Erythroblast (primary cell): ENCODE measurements around the gene ZNRF1.

Source experiments
- DNase-seq, 2 experiments: peaks; one replicate each; lab custom pipeline; 2025; lab: John Stamatoyannopoulos, UW
- GATA1 ChIP-seq: IDR thresholded peaks from 2 replicates; pipeline ENCODE4 v1.6.1; 2011; ENCODE audit warnings: low read depth, mild to moderate bottlenecking, control low read depth, low read length, moderate library complexity
- POLR2A ChIP-seq: IDR thresholded peaks from 2 replicates; pipeline ENCODE4 v1.6.1; 2011; ENCODE audit warnings: mild to moderate bottlenecking, low read length

The ZNRF1 gene

DNA sequence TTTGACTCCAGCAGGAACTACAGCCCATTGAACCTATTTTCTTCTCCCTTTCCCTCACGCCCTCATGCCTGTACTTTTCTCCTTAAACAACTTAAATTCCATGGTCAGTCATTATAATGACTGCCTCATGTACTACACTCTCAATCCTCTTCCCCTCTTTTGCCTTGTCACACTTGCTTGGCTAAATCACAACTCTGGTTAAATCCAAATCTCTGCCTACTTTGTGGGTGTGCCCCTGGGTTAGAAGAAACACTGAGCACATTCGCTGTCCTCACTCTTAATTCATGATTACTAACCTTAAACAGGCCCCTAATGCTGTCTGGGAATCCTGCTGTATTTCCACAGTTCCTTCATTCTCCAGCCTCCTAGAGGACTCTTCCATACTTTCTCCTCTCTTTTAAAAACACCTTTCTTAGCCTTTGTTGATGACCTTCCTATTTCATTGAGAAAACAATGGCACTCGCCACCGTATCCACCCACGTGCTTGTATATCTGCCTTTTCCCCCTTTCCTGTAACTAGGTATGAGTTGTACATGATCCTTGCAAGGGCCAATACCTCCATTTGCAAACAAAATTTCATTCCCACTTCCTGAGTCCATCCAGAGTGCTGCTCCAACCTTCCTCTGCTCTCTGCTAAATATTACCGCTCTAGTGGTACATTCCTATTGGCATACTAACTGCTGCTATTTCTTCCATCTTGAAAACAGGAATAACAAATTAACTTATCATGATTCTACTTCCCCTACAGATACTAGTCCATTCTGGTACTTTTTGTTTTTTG, 28.9 kb downstream of the ZNRF1 start:
- TF ChIP-seq GATA1: no peak
- no peak for TF ChIP-seq POLR2A
- DNase-seq: peak; percentile 38 to 59

DNA sequence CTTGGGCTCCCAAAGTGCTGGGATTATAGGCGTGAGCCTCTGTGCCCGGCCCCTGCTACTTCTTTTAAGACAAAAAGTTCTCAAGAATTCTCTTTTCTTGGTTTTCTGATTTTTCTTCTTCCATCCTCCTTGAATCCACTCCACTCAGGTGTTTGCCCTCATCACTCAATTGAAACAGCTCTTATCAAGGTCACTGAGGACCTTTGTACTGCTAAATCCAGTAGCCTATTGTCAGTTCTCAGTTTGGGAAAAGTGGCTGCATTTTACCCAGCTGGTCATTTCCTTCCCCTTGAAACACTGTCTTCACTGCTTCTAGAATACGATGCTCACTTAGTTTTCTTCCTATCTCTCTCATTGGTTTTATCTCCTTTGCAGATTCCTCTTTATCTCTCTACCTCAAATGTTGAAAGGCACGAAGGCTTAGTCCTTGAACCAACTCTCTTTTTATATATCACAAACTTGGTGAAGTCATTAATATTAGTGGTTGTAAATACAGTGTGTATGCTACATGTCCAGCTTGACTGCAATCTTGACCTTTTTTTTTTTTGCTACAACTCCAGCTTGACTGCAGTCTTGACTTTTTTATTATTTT, 29.8 kb downstream of the ZNRF1 start:
- TF ChIP-seq GATA1 (no peak), POLR2A (no peak)
- peak in 1 of 2 experiments; percentile 43 for DNase-seq

DNA sequence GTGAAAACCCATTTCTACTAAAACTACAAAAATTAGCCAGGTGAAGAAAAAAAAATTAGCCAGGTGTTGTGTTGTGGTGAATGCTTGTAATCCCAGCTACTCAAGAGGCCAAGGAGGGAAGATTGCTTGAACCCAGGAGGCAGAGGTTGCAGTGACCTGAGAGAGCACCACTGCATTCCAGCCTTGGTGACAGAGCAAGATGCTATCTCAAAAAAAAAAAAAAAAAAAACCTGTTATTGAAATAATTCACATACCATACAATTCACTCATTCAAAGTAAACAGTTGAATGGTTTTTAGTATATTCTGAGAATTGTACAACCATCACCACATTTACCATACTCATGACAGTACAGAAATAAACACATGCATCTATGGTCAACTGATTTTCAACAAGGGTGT, 31.0 kb downstream of the ZNRF1 start:
- TF ChIP-seq GATA1 (no peak), POLR2A (no peak)
- DNase-seq: peak in 1 of 2 experiments; percentile 32

DNA sequence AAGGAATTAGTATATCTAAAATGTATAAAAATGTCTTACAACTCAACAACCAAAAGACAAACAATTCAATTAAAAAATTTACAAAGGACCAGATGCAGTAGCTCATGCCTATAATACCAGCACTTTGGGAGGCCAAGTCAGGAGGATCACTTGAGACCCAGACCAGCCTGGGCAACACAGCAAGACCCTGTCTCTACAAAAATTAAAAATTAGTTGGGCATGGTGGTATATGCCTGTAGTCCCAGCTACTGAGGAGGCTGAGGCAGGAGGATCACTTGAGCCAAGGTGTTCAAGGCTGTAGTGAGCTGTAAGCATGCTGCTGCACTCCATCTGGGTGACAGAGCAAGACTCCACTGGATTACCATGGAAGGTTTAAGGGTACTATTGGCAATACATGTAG, 33.8 kb downstream of the ZNRF1 start:
- TF ChIP-seq POLR2A (no peak), GATA1 (no peak)
- DNase-seq: no peak

DNA sequence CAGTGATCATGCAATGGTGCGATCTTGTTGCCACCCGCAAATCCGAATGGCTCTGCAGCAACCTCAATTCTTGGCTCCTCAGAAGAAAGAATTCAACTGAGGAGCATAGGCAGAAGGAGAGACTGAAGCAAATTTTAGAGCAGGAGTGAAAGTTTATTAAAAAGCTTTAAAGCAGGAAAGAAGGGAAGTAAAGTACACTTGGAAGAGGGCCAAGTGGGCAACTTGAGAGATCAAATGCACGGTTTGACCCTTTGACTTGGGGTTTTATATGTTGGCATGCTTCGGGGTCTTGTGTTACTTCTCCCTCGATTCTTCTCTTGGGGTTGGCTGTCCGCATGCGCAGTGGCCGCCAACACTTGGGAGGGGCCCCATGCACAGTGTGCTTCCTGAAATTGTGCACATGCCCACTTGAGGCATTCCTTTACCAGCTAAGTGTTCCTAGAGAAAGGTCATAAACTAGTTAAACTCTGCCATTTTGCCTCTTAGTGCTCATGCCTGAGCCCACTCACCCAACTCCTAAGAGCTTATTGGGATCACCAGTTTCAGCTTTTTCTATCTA, 36.7 kb downstream of the ZNRF1 start:
- no peak for DNase-seq
- TF ChIP-seq GATA1 (no peak), POLR2A (no peak)

DNA sequence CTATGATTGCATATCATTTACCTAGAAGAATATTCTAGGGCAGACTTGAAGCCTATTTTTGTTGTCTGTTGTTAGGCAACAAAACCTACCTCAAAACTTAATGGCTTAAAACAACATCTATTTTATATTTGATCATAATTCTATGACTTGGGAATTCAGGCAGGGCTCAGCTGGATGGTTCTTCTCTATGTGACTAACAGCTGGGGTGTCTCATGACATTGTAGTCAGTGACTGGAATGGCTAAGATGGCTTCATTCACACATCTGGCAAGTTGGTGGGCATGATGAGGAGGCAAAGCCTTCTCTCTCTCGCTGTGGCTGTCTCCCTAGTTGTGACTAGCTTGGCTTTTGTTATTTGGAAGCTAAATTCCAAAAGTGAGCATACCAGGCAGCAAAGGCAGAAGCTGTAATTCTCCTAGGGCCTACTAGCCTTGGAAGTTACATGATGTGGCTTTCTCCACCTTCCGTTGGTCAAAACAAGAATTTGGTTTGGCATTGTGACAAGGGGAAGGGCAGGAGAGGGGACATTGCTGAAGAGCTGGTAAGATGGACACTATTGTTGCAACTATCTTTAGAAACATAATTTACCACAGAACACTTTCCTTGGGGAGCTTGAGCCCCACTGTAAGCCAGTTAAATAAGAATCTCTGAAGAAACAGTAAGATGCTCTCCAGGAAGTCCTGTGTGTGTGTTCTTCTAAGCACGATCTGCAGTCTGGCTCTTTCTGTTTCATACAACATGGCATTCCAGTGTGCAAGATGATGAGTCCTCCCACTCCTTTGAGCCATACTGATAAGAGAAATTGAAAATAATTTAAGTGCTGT, 39.4 kb downstream of the ZNRF1 start:
- TF ChIP-seq POLR2A (no peak), GATA1 (no peak)
- DNase-seq: no peak

DNA sequence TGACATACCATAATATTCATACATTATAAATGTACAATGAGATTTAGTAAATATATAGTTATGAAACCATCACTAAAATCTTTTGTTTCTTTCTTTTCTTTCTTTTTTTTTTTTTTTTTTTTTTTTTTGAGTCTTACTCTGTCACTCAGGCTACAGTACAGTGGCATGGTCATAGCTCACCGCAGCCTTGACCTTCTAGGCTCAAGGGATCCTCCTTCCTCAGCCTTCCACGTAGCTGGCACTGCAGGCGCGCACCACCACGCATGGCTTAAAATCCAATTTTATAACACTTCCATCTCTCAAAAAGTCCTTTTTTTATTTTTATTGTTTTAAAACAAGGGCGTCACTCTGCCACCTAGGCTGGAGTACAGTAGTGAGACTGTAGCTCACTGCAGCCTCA, 41.1 kb downstream of the ZNRF1 start:
- no peak for TF ChIP-seq GATA1
- TF ChIP-seq POLR2A: no peak
- DNase-seq: no peak

DNA sequence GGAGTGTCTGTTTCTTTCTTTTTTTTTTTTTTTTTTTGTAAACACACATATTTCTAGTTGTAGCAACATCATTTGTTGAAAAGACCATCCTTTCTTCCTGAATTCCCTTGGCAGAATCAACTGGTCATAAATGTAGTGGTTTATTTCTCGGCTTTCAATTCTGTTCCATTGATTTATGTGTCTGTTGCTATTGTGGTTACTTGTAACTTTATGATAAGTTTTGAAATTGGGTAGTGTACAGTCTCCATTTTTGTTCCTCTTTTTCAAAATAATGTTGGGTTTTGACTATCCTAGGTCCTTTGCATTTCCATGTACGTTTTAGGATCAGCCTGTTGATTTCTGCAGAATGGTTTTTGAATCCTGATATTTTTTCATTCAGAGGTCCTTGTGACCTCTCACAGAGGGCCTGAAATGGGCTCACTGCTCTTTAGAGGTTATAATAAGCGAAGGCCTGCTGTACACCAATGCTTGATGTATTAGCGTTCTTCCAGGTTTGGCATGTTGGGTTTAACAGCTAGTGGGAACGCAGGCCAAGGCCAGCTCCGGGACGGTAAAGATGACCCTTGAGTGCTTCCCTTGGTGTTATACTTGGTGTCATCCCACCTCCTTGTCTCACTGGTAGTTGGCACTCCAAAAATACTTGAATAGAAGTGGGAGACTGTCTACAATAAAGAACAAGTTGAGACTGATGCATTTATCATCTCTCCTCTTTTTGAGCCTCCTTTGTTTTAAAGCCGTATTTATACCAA, 43.8 kb downstream of the ZNRF1 start:
- TF ChIP-seq GATA1 (no peak), POLR2A (peak; percentile 87)
- DNase-seq: no peak

DNA sequence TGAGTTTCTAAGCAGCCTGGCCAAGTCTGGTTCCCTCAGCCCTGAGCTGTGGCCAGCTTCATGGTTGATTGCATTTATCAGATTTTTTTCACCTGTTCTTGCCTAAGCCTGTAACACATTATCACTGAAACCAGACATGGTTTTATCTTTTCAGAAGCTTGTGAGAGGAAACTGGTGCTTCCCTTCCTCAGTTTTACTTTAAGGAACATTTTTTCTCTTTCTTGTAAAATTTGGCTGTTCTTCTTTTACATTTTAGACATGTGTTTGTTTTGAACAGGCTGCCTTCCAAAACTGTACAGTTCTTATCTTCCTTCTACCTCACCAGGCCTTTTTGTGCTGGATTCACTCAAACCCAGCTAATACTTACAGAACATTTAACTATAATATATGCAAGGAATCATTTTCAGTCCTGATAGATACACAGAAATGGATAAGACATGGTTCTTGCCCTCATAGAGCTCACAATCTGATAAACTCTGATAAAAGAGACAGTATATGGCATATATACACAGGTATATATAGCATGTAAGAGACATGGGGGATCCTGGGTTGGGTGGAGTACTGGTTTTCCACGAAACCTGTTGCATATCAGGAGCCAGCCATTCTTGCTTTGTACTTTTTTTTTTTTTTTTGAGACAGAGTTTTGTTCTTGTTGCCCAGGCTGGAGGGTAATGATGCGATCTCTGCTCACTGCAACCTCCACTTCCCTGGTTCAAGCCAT, 44.5 kb downstream of the ZNRF1 start:
- TF ChIP-seq GATA1 (peak; percentile 52), POLR2A (peak; percentile 59)
- DNase-seq: peak; percentile 92 to 98

DNA sequence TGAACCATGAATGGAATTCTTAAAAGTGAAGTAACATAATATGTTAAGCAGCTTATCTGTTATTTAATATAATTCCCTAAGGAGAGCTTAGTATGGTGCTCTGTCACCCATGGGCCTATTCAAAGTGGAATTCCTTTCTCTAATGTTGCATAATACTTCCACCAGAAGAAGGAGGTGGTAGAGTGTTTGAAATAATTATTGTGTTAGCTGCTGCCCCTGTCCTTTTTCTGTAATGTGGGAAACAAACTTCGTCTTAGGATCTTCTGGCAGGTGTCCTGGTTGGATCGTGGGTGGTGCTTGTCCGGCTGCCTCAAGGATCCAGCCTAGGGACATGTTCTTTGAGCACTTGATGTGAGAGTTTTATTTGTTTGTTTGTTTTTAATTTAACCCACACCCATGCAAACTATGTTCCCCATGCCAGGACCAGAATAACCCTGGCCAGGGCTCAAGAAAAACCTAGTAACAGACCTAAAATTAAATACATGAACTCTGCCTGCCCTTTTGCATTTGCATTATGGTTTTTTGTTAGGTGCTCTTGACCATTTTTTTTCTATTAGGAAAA, 46.1 kb downstream of the ZNRF1 start:
- TF ChIP-seq POLR2A (no peak), GATA1 (no peak)
- DNase-seq: peak in 1 of 2 experiments; percentile 49

DNA sequence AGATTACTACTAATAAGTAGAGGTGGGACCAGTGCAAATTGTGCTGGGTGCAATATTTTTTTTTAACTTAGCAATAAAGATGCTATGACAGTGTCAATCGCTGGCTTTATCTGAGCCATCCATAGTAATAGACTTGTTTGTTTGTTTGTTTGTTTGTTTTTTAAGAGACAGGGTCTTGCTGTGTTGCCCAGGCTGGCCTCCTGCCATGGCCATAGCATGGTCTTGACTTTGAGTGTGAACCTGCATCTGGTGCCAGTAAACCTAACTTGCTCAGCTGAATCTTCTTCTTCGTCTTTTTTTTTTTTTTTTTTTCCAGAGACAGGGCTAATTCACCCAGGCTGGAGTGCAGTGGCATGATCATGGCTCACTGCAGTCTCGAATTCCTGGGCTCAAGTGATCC, 46.6 kb downstream of the ZNRF1 start:
- no peak for DNase-seq
- no peak for TF ChIP-seq GATA1

DNA sequence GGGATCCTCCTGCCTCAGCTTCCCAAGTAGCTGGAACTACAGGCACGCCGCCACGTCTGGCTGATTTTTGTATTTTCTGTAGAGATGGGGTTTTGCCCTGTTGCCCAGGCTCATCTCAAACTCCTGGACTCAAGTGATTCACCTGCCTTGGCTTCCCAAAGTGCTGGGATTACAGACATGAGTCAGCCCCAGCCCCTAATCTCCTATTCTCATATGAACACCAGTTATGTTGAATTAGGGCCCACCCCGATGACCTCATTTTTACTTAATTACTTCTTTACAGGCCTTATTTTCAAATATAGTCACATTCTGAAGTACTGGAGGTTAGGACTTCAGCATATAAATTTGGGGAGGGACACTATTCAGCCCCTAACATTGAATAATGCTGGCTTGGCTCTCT, 49.2 kb downstream of the ZNRF1 start:
- DNase-seq: peak; percentile 74 to 87
- TF ChIP-seq POLR2A (peak; percentile 31), GATA1 (no peak)
